ENCODE measurements around the gene GLRX2. TPM values are rescaled to one million over a fixed set of nuclear protein-coding genes. Genes with fewer than 3 reads are reported as not detected.

GLRX2 gene
- total and polyA plus RNA-seq, 2 of the 8 experiments (the other 6 are each of a cell fraction or from before 2014, with no cell fraction given): 4.8 to 13.5 TPM

- 92% methylated on average over 4 of the region's 4 CpGs; no CpG with 5 or more reads in 1 of the 2 experiments for WGBS, 2 experiments (ENCODE audit: extremely low coverage in 1 of 2, insufficient coverage in 1 of 2, insufficient read length in 1 of 2, insufficient replicate concordance in 2 of 2, low coverage in 1 of 2, low lambda C conversion rate in 2 of 2, missing lambda C conversion rate in 1 of 2)
- H4K20me1 ChIP-seq (replicated peaks in 1 of 2; ENCODE audit: control insufficient read depth in 1 of 2, insufficient read depth in 2 of 2, low read length in 2 of 2): peaks cover 10 to 14% of the 10 kb centered on the region in 2 experiments
These were observed 42.3 kb downstream of the GLRX2 start for GRCh38 chr1:193062698-193063463.

More at GRCh38 chr1:193062698-193063463, 42.3 kb downstream of the GLRX2 start:
- Histone ChIP-seq H2BK12ac (ENCODE audit: low read depth, low read length) (no peak overlapping the region), H3K4me2 (ENCODE audit: insufficient read depth in 1 of 2, low read depth in 2 of 2, low read length in 2 of 2) (no peak overlapping the region), H3K18ac (ENCODE audit: extremely low read depth, low read length) (no peak overlapping the region), H2BK15ac (ENCODE audit: low read length) (no peak overlapping the region), H3K23ac (ENCODE audit: insufficient read length) (no peak overlapping the region), H2AFZ (ENCODE audit: low read length) (no peak overlapping the region), H2AK5ac (ENCODE audit: low read depth, low read length) (no peak overlapping the region), H3K56ac (replicated peaks; ENCODE audit: insufficient read length, low read depth, low read length) (no peak overlapping the region), H3K36me3 (ENCODE audit: control insufficient read depth in 2 of 4, insufficient read depth in 4 of 4, low read length in 3 of 4) (no peaks in the 10 kb centered on the region), H2BK20ac (ENCODE audit: low read length) (no peak overlapping the region), H4K5ac (ENCODE audit: insufficient read length, low read depth, low read length) (no peak overlapping the region), H3K4me3 (ENCODE audit: extremely low read depth in 1 of 4, insufficient read depth in 2 of 4, low read depth in 3 of 4, low read length in 4 of 4) (no peak overlapping the region), H3K27me3 (replicated peaks in 1 of 4; ENCODE audit: control insufficient read depth in 3 of 4, extremely low read depth in 1 of 4, insufficient read depth in 3 of 4, low read length in 3 of 4) (no peaks in the 10 kb centered on the region), H2BK5ac (ENCODE audit: low read depth, low read length) (no peak overlapping the region), H3K23me2 (ENCODE audit: low read depth, low read length) (peaks cover 9% of the 10 kb centered on the region), H3K4me1 (replicated peaks in 1 of 4; ENCODE audit: control insufficient read depth in 3 of 4, insufficient read depth in 4 of 4, low read length in 3 of 4) (peaks cover 0 to 5% (median 3%) of the 10 kb centered on the region in 4 experiments; a peak in 3 of 7 replicates), H3K9ac (replicated peaks in 1 of 4; ENCODE audit: extremely low read depth in 1 of 4, low read depth in 3 of 4, low read length in 3 of 4) (no peak overlapping the region), H2BK120ac (replicated peaks; ENCODE audit: low read depth, low read length) (no peak overlapping the region), H3K27ac (ENCODE audit: low read depth, low read length) (no peak overlapping the region), H3K79me1 (ENCODE audit: low read depth, low read length) (peaks cover 7% of the 10 kb centered on the region; the same call in 1 of the 2 replicates), H3K4ac (replicated peaks; ENCODE audit: insufficient read length, low read depth, low read length) (no peak overlapping the region), H4K91ac (replicated peaks; ENCODE audit: insufficient read length, low read length) (no peak overlapping the region), H3K14ac (ENCODE audit: insufficient read length) (no peak overlapping the region), H3K9me3 (ENCODE audit: insufficient read depth in 2 of 2, low read depth in 1 of 2, low read length in 1 of 2) (no peaks in the 10 kb centered on the region), H4K8ac (ENCODE audit: extremely low read depth, insufficient read depth, low read length) (no peak overlapping the region), H3K79me2 (ENCODE audit: control insufficient read depth in 1 of 2, insufficient read depth in 2 of 2, low read length in 2 of 2) (peaks cover 16 to 85% of the 10 kb centered on the region in 2 experiments)
- ChIA-PET POLR2A (ENCODE audit: partially characterized antibody) (no interaction called here), CTCF (ENCODE audit: partially characterized antibody) (interaction anchor here (1.4 kb wide), 1 partner anchor 24 kb away, joined by 4 read pairs; no protein-coding TSS in a partner anchor)
- DNase-seq (ENCODE audit: low read depth in 1 of 2, low spot score in 2 of 2) (no peak), FAIRE-seq (no peak)
- TF ChIP-seq HDAC2 (IDR thresholded peaks at IDR 0.05; ENCODE audit: borderline replicate concordance in 1 of 2, low read depth in 2 of 2, low read length in 2 of 2): no peak
- no peak for TF ChIP-seq SIX5 (IDR thresholded peaks at IDR 0.05; ENCODE audit: low read depth, low read length)
- no peak for TF ChIP-seq SAP30 (IDR thresholded peaks at IDR 0.05; ENCODE audit: insufficient read depth, insufficient replicate concordance, low read length)
